K562 (cell line): ENCODE results near the gene CYP46A1. TPM values are rescaled to one million over a fixed set of nuclear protein-coding genes. Genes with fewer than 3 reads are reported as not detected.

ENCODE experiments used
- IFI16 ChIP-seq: fragments of 250-450 bp; sonication (Bioruptor Pico); IDR thresholded peaks from 2 replicates; pipeline ENCODE4 v2.1.2; 2022; ENCODE audit warnings: mild to moderate bottlenecking, inconsistent platforms
- PHF8 ChIP-seq: fragments of 200-600 bp; sonication (generic); IDR thresholded peaks from 2 replicates; pipeline ENCODE4 v1.6.1; 2012; ENCODE audit warnings: mixed run types, mild to moderate bottlenecking, inconsistent platforms, low read length, moderate library complexity, borderline replicate concordance
- SIN3B ChIP-seq: fragments of 450-650 bp; IDR thresholded peaks from 2 replicates; pipeline ENCODE4 v1.6.1; 2017; ENCODE audit warnings: low read depth, mild to moderate bottlenecking, moderate library complexity
- TCF3 ChIP-seq: sonication (generic); formaldehyde crosslinking; IDR thresholded peaks from 2 replicates; pipeline ENCODE4 v1.4.0; 2020; ENCODE audit warnings: mild to moderate bottlenecking, missing genetic modification reagents
- polyA plus RNA-seq, 8 experiments: library from polyadenylated mRNA; depleted of rRNA in 4 of 8; stranded (reverse) in 5 of 8; unstranded in 3 of 8; fragments of >200 nt; fragmentation: Nextera tagmentation in 2 of 8; fragmentation: Illumina TruSeq in 1 of 8; extraction: Ambion mirVana in 2 of 8; extraction: Trizol in 1 of 8; gene quantifications; 2 replicates each; pipeline versions ENCODE4 v1.2.1 to v1.2.3, GENCODE V29; 2011 to 2014; ENCODE audit warnings: inconsistent platforms in 1 of 8, missing spikeins in 1 of 8
- total RNA-seq, 7 experiments: library from RNA; depleted of rRNA in 6 of 7; stranded (reverse); fragments of >200 nt in 6 of 7; fragmentation: Illumina TruSeq in 2 of 7; extraction: Trizol in 2 of 7; gene quantifications; 2 replicates each; pipeline versions ENCODE4 v1.2.1 to v1.2.3, GENCODE V29; 2011 to 2021; ENCODE audit warnings: low replicate concordance in 1 of 7
- TF ChIP-seq, protein P1 (sequence below): fragments of 450-650 bp; IDR thresholded peaks from 2 replicates; pipeline ENCODE4 v1.6.1; 2016; ENCODE audit warnings: mild to moderate bottlenecking, moderate library complexity
- TF ChIP-seq, protein P2 (sequence below): sonication (generic); formaldehyde crosslinking; IDR thresholded peaks from 2 replicates; pipeline ENCODE4 v1.8.0; 2022; ENCODE audit warnings: mild to moderate bottlenecking, missing genetic modification reagents
- TF ChIP-seq, protein P3 (sequence below), 3 experiments: fragments of 200-800 bp in 1 of 3; sonication (Bioruptor generic) in 1 of 3; sonication (generic) in 1 of 3; formaldehyde crosslinking in 1 of 3; IDR thresholded peaks; 2 replicates each; pipeline versions ENCODE4 v1.6.1 to v1.8.0; 2016 to 2022; ENCODE audit warnings: mild to moderate bottlenecking in 2 of 3, missing compliant biosample characterization in 2 of 3, missing genetic modification characterization in 2 of 3, missing genetic modification reagents in 1 of 3

Gene CYP46A1
- total and polyA plus RNA-seq, 9 of the 15 experiments (the other 6 are each of a cell fraction or from before 2014, with no cell fraction given) = not detected

DNA sequence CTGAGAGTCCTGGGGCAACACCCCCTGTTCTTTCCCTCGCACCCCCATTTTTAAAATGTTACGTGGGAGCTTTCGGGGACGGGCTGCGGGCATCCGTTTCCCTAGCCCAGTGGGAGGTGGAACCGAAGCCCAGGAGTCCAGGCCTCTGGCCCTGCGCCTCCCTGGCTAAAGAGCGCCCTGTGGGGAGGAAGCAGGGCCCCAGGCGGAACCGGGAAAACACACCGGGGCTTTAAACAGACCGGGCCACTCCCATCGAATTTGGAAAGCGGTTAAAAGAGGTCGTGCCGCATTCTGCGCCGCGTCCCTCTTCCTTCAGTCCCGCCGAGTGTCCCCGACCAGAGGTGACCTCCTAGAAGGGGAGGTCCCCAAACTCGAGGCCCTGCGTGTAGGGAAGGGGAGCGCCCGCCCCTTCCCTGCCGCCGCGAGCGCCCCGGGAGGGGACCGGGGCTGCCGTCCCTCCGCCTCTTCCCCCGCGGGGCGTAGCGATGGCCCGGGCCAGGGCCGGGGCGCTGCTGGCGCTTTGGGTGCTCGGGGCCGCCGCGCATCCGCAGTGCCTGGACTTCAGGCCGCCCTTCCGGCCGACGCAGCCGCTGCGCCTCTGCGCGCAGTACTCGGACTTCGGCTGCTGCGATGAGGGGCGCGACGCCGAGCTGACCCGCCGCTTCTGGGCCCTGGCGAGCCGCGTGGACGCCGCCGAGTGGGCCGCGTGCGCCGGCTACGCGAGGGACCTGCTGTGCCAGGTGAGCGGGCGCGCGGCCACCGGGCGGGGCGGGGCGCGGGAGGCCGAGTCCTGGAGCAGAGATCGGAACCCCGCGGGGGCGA is 39.2 kb upstream of the CYP46A1 start, which contains the start of gene HHIPL1 (continued):
- TF ChIP-seq, protein P1, sequence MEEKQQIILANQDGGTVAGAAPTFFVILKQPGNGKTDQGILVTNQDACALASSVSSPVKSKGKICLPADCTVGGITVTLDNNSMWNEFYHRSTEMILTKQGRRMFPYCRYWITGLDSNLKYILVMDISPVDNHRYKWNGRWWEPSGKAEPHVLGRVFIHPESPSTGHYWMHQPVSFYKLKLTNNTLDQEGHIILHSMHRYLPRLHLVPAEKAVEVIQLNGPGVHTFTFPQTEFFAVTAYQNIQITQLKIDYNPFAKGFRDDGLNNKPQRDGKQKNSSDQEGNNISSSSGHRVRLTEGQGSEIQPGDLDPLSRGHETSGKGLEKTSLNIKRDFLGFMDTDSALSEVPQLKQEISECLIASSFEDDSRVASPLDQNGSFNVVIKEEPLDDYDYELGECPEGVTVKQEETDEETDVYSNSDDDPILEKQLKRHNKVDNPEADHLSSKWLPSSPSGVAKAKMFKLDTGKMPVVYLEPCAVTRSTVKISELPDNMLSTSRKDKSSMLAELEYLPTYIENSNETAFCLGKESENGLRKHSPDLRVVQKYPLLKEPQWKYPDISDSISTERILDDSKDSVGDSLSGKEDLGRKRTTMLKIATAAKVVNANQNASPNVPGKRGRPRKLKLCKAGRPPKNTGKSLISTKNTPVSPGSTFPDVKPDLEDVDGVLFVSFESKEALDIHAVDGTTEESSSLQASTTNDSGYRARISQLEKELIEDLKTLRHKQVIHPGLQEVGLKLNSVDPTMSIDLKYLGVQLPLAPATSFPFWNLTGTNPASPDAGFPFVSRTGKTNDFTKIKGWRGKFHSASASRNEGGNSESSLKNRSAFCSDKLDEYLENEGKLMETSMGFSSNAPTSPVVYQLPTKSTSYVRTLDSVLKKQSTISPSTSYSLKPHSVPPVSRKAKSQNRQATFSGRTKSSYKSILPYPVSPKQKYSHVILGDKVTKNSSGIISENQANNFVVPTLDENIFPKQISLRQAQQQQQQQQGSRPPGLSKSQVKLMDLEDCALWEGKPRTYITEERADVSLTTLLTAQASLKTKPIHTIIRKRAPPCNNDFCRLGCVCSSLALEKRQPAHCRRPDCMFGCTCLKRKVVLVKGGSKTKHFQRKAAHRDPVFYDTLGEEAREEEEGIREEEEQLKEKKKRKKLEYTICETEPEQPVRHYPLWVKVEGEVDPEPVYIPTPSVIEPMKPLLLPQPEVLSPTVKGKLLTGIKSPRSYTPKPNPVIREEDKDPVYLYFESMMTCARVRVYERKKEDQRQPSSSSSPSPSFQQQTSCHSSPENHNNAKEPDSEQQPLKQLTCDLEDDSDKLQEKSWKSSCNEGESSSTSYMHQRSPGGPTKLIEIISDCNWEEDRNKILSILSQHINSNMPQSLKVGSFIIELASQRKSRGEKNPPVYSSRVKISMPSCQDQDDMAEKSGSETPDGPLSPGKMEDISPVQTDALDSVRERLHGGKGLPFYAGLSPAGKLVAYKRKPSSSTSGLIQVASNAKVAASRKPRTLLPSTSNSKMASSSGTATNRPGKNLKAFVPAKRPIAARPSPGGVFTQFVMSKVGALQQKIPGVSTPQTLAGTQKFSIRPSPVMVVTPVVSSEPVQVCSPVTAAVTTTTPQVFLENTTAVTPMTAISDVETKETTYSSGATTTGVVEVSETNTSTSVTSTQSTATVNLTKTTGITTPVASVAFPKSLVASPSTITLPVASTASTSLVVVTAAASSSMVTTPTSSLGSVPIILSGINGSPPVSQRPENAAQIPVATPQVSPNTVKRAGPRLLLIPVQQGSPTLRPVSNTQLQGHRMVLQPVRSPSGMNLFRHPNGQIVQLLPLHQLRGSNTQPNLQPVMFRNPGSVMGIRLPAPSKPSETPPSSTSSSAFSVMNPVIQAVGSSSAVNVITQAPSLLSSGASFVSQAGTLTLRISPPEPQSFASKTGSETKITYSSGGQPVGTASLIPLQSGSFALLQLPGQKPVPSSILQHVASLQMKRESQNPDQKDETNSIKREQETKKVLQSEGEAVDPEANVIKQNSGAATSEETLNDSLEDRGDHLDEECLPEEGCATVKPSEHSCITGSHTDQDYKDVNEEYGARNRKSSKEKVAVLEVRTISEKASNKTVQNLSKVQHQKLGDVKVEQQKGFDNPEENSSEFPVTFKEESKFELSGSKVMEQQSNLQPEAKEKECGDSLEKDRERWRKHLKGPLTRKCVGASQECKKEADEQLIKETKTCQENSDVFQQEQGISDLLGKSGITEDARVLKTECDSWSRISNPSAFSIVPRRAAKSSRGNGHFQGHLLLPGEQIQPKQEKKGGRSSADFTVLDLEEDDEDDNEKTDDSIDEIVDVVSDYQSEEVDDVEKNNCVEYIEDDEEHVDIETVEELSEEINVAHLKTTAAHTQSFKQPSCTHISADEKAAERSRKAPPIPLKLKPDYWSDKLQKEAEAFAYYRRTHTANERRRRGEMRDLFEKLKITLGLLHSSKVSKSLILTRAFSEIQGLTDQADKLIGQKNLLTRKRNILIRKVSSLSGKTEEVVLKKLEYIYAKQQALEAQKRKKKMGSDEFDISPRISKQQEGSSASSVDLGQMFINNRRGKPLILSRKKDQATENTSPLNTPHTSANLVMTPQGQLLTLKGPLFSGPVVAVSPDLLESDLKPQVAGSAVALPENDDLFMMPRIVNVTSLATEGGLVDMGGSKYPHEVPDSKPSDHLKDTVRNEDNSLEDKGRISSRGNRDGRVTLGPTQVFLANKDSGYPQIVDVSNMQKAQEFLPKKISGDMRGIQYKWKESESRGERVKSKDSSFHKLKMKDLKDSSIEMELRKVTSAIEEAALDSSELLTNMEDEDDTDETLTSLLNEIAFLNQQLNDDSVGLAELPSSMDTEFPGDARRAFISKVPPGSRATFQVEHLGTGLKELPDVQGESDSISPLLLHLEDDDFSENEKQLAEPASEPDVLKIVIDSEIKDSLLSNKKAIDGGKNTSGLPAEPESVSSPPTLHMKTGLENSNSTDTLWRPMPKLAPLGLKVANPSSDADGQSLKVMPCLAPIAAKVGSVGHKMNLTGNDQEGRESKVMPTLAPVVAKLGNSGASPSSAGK = no peak
- TF ChIP-seq, protein P2, sequence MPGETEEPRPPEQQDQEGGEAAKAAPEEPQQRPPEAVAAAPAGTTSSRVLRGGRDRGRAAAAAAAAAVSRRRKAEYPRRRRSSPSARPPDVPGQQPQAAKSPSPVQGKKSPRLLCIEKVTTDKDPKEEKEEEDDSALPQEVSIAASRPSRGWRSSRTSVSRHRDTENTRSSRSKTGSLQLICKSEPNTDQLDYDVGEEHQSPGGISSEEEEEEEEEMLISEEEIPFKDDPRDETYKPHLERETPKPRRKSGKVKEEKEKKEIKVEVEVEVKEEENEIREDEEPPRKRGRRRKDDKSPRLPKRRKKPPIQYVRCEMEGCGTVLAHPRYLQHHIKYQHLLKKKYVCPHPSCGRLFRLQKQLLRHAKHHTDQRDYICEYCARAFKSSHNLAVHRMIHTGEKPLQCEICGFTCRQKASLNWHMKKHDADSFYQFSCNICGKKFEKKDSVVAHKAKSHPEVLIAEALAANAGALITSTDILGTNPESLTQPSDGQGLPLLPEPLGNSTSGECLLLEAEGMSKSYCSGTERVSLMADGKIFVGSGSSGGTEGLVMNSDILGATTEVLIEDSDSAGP (CRISPR knock-in tag) = no peak
- TF ChIP-seq PHF8 (no peak), TCF3 (CRISPR knock-in tag) (no peak), IFI16 (CRISPR knock-in tag) (no peak), SIN3B (no peak)
- TF ChIP-seq, protein P3, sequence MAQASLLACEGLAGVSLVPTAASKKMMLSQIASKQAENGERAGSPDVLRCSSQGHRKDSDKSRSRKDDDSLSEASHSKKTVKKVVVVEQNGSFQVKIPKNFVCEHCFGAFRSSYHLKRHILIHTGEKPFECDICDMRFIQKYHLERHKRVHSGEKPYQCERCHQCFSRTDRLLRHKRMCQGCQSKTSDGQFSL (CRISPR knock-in tag; IDR thresholded peaks at IDR 0.05) = no peak
- TF ChIP-seq, protein P3 (tag; IDR thresholded peaks at IDR 0.05) = no peak
- TF ChIP-seq, all 486 proteins: peak for 0
